ENCODE data around the gene TMPRSS9. TPM values are rescaled to one million over a fixed set of nuclear protein-coding genes. Genes with fewer than 3 reads are reported as not detected.

TMPRSS9 gene
- polyA plus RNA-seq, 3 donors, result 0.12 to 0.30 TPM; not detected in 1

GRCh38 chr19:2426611-2427428, 66.8 kb downstream of the TMPRSS9 start:
- Histone ChIP-seq H3K9me3 (replicated peaks in 1 of 2; ENCODE audit: control insufficient read depth in 1 of 2, insufficient read depth in 1 of 2, low read length in 2 of 2) (no peaks in the 10 kb centered on the region), H3K4me3 (replicated peaks in 1 of 3; ENCODE audit: low read depth in 2 of 3, low read length in 3 of 3) (peak overlapping the region; percentile 64 to 88 (median 71)), H3K27ac (ENCODE audit: low read depth in 1 of 2, low read length in 2 of 2) (peak overlapping the region; percentile 78 to 95), H3K4me2 (replicated peaks; ENCODE audit: extremely low read depth, low read length, poor library complexity, severe bottlenecking) (peak overlapping the region; percentile 81), H3K9ac (ENCODE audit: insufficient read depth, low read length, poor library complexity, severe bottlenecking) (peak overlapping the region; percentile 87), H3K36me3 (replicated peaks in 1 of 2; ENCODE audit: control insufficient read depth in 1 of 2, insufficient read depth in 2 of 2, low read length in 2 of 2) (peaks cover 10 to 40% of the 10 kb centered on the region in 2 donors), H2AFZ (ENCODE audit: insufficient read depth, low read depth, low read length, poor library complexity, severe bottlenecking) (peak overlapping the region; percentile 91), H4K20me1 (ENCODE audit: insufficient read depth, low read length) (peaks cover 32% of the 10 kb centered on the region), H3K4me1 (ENCODE audit: control insufficient read depth in 1 of 2, insufficient read depth in 2 of 2, low read length in 2 of 2) (peaks cover 21 to 28% of the 10 kb centered on the region in 2 donors), H3K79me2 (ENCODE audit: insufficient read depth, low read length) (peaks cover 25% of the 10 kb centered on the region), H3K27me3 (ENCODE audit: control insufficient read depth in 2 of 2, insufficient read depth in 2 of 2, low read length in 2 of 2) (no peaks in the 10 kb centered on the region)
- Mint-ChIP-seq H3K27ac (peak overlapping the region; percentile 90 to 99 (median 97)), H3K9me3 (no peaks in the 10 kb centered on the region), H3K4me1 (peaks cover 19% of the 10 kb centered on the region), H3K27me3 (ENCODE audit: low read depth in 3 of 3) (peaks cover 0 to 2% (median 0%) of the 10 kb centered on the region in 3 donors), H3K4me3 (peak overlapping the region; percentile 83 to 95), H3K36me3 (peaks cover 7 to 30% of the 10 kb centered on the region in 2 donors)
- TF ChIP-seq CTCF (IDR thresholded peaks at IDR 0.05), result no peak
- WGBS (ENCODE audit: insufficient coverage), result 2% methylated on average over 65 of the region's 66 CpGs
- intact Hi-C loops (cut with micrococcal nuclease), result loop anchor here in 1 of 2 donors (2.0 kb wide), 1 partner anchor 30 kb away; the partner anchor contains the start of gene LMNB2
- DNase-seq, result peak; percentile 4 to 39 (median 24)

GRCh38 chr19:2427429-2428320, 67.6 kb downstream of the TMPRSS9 start, which contains the start of gene TIMM13:
TIMM13 (minus strand) TSS chr19:2427586; CDS start chr19:2427533, 53 bp downstream.
- H3K36me3 Mint-ChIP-seq, result peaks cover 10 to 38% of the 10 kb centered on the region in 2 donors
- Histone ChIP-seq H3K9ac (ENCODE audit: insufficient read depth, low read length, poor library complexity, severe bottlenecking) (peak within 1 kb of the TSS; percentile 87), H3K27ac (ENCODE audit: low read depth in 1 of 2, low read length in 2 of 2) (peak within 1 kb of the TSS; percentile 78 to 95), H4K20me1 (ENCODE audit: insufficient read depth, low read length) (peaks cover 32% of the 10 kb centered on the region), H3K9me3 (replicated peaks in 1 of 2; ENCODE audit: control insufficient read depth in 1 of 2, insufficient read depth in 1 of 2, low read length in 2 of 2) (no peaks in the 10 kb centered on the region), H3K4me3 (replicated peaks in 1 of 3; ENCODE audit: low read depth in 2 of 3, low read length in 3 of 3) (peak within 1 kb of the TSS; percentile 64 to 88 (median 71)), H2AFZ (ENCODE audit: insufficient read depth, low read depth, low read length, poor library complexity, severe bottlenecking) (peak within 1 kb of the TSS; percentile 91), H3K27me3 (ENCODE audit: control insufficient read depth in 2 of 2, insufficient read depth in 2 of 2, low read length in 2 of 2) (no peaks in the 10 kb centered on the region), H3K36me3 (replicated peaks in 1 of 2; ENCODE audit: control insufficient read depth in 1 of 2, insufficient read depth in 2 of 2, low read length in 2 of 2) (peaks cover 12 to 47% of the 10 kb centered on the region in 2 donors), H3K79me2 (ENCODE audit: insufficient read depth, low read length) (peaks cover 21% of the 10 kb centered on the region), H3K4me1 (ENCODE audit: control insufficient read depth in 1 of 2, insufficient read depth in 2 of 2, low read length in 2 of 2) (peaks cover 21 to 28% of the 10 kb centered on the region in 2 donors), H3K4me2 (replicated peaks; ENCODE audit: extremely low read depth, low read length, poor library complexity, severe bottlenecking) (peak within 1 kb of the TSS; percentile 81)
- DNase-seq, result peak; percentile 96
- intact Hi-C loops (cut with micrococcal nuclease), result loop anchor here in 1 of 2 donors (2.0 kb wide), 1 partner anchor 29 kb away; the partner anchor contains the start of gene LMNB2
- WGBS (ENCODE audit: insufficient coverage), result under 1% methylated on average over 59 of the region's 77 CpGs
- peak within 1 kb of the TSS; percentile 83 to 95 for H3K4me3 Mint-ChIP-seq
- TF ChIP-seq CTCF (IDR thresholded peaks at IDR 0.05), result no peak
- H3K9me3 Mint-ChIP-seq, result no peaks in the 10 kb centered on the region
- peaks cover 0 to 2% (median 0%) of the 10 kb centered on the region in 3 donors for H3K27me3 Mint-ChIP-seq (ENCODE audit: low read depth in 3 of 3)
- peaks cover 19% of the 10 kb centered on the region for H3K4me1 Mint-ChIP-seq
- H3K27ac Mint-ChIP-seq, result peak within 1 kb of the TSS; percentile 90 to 99 (median 97)
